GM21381 (cell line): Measurements from ENCODE around the gene PLAC8.
"Not testable (repeated sequence)": the region's sequence is repeated elsewhere in the genome, so short reads cannot be mapped to it uniquely, and the experiment has no call there.

Source experiments
- ATAC-seq: cut with Tn5 transposase; IDR thresholded peaks from one replicate; pipeline ENCODE4 v1.9.1; 2021; ENCODE audit warnings: mild to moderate bottlenecking, moderate library complexity; ENCODE audit not compliant: unreplicated experiment

Gene PLAC8

DNA sequence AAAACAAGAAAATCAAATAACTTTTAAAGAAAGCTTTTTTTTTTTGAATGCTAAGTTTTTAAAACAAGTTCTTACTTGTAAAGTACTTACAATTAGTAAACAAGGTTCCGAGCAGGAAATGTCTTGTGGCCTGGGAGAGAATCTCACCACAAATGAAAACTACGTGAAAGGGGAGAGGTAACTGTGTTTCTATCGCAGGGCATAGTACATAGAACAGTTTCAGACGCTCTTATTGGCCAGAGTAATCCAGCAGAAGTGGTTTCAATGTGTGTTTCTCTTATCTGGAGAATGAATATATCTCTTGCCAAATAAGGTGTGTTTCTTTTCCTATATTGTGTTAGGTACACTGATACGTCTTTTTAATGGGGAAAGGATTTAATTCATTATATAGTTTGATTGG, at the start of gene PLAC8:
TSS of gene PLAC8 (minus strand) at position 154 of the 400 bp plus-strand sequence. CDS start 6,808 bp downstream, outside the sequence.
- ATAC-seq, result peak; percentile 36

GRCh38 chr4:83153417-83153816, 38.9 kb upstream of the PLAC8 start:
- ATAC-seq, result no peak

GRCh38 chr4:83152746-83153145, 38.2 kb upstream of the PLAC8 start:
- no peak for ATAC-seq

DNA sequence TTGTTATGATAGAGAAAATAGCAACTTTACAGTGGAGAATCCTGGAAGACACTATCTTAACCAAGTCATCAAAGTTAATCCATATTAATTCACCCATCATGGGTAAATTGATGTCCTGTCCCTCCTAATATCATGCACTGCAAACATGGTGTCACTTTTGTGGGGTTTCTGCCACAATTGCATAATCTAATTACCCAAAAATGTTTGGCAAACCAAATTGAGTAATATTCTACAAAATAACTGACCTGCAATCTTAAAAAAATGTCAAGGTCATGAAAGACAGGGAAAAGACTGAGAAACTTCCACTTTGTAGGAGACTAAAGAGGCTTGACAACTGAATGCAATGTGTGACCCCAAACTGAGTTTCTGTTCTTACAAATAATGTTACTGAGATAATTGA, 37.1 kb upstream of the PLAC8 start:
- no peak for ATAC-seq

- ATAC-seq, result no peak
These were observed 36.3 kb upstream of the PLAC8 start for GRCh38 chr4:83150653-83151330.

- no peak for ATAC-seq
These were observed 35.5 kb upstream of the PLAC8 start for GRCh38 chr4:83149865-83150652.

DNA sequence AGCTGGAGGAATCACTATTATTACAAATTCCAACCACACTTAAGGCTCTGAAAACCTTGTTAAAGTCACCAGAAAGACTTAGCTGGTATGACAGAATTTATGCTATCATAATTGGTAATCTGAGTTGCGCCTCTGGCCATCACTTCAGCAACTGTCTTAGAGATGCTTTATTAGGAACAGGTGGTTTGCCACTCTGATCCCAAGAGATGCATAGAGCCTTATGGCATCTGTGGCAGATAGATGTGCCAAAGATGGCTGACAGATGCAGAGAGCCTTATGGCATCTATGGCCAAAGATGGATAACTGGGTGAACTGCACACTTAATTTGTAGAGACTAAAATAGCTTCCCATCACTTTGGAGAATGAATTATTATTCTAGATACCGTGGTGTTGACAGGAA, 32.3 kb upstream of the PLAC8 start:
- ATAC-seq, result no peak

GRCh38 chr4:83145776-83146175, 31.2 kb upstream of the PLAC8 start:
- not testable (repeated sequence) for ATAC-seq

- no peak for ATAC-seq
These were observed 25.1 kb upstream of the PLAC8 start for GRCh38 chr4:83139514-83140156.

DNA sequence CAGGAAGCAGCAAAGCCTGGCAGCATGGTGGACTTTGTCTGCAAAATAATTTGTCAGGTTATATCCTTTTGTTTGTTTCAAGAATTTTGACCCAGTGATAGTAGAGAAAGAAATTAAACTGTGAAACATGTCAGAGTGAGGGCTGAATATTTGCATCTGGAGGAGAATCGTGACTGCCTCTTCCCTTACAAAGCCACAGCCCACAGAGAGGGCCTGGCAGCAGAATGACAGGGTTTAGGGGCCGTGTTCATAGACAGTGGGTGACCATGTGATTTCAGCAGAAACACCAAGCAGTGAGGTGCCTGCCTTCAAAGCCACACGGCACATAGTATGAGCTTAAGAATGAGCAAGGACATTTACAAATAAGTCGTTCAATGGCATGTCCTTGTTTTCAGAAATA, 24.4 kb upstream of the PLAC8 start:
- ATAC-seq, result no peak

GRCh38 chr4:83132065-83132464, 17.5 kb upstream of the PLAC8 start:
- no peak for ATAC-seq

GRCh38 chr4:83129264-83129663, 14.7 kb upstream of the PLAC8 start:
- ATAC-seq, result no peak

GRCh38 chr4:83128240-83128929, 13.9 kb upstream of the PLAC8 start:
- ATAC-seq, result no peak

DNA sequence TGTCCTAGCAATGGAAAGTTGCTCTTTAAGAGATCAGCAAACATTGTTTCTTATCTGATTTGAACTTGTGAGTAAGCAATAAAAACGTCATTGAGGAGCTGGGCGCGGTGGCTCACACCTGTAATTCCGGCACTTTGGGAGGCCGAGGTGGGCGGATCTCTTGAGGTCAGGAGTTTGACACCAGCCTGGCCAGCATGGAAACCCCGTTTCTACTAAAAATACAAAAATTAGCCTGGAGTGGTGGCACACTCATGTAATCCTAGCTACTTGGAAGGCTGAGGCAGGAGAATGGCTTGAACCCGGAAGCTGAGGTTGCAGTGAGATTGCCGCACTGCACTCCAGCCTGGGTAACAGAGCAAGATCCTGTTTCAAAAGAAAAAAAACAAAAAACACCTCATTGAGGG, 11.2 kb upstream of the PLAC8 start:
- no peak for ATAC-seq

- peak; percentile 64 for ATAC-seq
These were observed 9.7 kb upstream of the PLAC8 start for GRCh38 chr4:83124111-83124780.

GRCh38 chr4:83121246-83121645, 6.7 kb upstream of the PLAC8 start:
- ATAC-seq, result no peak

- ATAC-seq, result no peak
These were observed 4.3 kb upstream of the PLAC8 start for GRCh38 chr4:83118869-83119268.

DNA sequence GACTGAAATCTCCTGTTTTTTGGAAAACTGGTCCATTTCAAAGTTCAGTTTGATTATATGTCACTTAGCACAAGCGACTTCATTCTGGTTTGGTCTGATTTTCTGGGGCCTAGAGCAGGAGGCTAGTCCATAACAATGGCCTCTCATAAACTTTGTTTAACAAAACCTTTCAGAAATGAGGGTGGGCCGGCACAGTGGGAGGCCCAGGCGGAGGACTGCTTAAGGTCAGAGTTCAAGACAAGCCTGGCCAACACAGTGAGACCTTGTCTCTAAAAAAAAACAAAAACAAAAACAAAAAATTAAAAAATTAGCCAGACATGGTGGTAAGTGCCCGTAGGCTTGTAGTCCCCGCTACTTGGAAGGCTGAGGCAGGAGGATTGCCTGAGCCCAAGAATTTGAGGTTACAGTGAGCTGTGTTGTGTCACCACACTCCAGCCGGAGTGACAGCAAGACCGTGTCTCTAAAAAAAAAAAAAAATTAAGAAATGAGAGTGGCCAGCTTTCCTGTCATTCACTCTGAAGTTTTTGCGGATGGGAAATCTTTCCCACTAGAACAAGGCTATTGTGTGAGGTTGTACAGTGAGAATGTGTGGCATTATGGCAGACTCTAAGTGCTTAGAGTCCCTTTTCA, 1.2 kb upstream of the PLAC8 start:
- no peak for ATAC-seq

GRCh38 chr4:83115000-83115399, 471 bp upstream of the PLAC8 start:
- no peak for ATAC-seq

- ATAC-seq, result no peak
These were observed 1.1 kb downstream of the PLAC8 start for GRCh38 chr4:83113429-83113786.
